ENCODE results near the gene NUP210.

NUP210 gene

GRCh38 chr3:13359916-13360315, 60.2 kb downstream of the NUP210 start:
- TF ChIP-seq GATA3 (IDR thresholded peaks at IDR 0.05; ENCODE audit: low read depth, low read length): no peak
- no peak for TF ChIP-seq GATA2 (IDR thresholded peaks at IDR 0.05; ENCODE audit: low read depth, low read length)

- TF ChIP-seq GATA2 (IDR thresholded peaks at IDR 0.05; ENCODE audit: low read depth, low read length) (no peak), GATA3 (IDR thresholded peaks at IDR 0.05; ENCODE audit: low read depth, low read length) (no peak)
Measured at GRCh38 chr3:13358643-13359042, 61.5 kb downstream of the NUP210 start.

- no peak for TF ChIP-seq GATA3 (IDR thresholded peaks at IDR 0.05; ENCODE audit: low read depth, low read length)
- no peak for TF ChIP-seq GATA2 (IDR thresholded peaks at IDR 0.05; ENCODE audit: low read depth, low read length)
Measured at GRCh38 chr3:13358051-13358450, 62.1 kb downstream of the NUP210 start.

GRCh38 chr3:13357074-13357473, 63.0 kb downstream of the NUP210 start:
- TF ChIP-seq GATA2 (IDR thresholded peaks at IDR 0.05; ENCODE audit: low read depth, low read length) (no peak), GATA3 (IDR thresholded peaks at IDR 0.05; ENCODE audit: low read depth, low read length) (no peak)

- TF ChIP-seq GATA2 (IDR thresholded peaks at IDR 0.05; ENCODE audit: low read depth, low read length) (no peak), GATA3 (IDR thresholded peaks at IDR 0.05; ENCODE audit: low read depth, low read length) (no peak)
Measured at GRCh38 chr3:13353936-13354542, 66.1 kb downstream of the NUP210 start.

GRCh38 chr3:13353506-13353905, 66.6 kb downstream of the NUP210 start:
- TF ChIP-seq GATA2 (IDR thresholded peaks at IDR 0.05; ENCODE audit: low read depth, low read length): no peak
- TF ChIP-seq GATA3 (IDR thresholded peaks at IDR 0.05; ENCODE audit: low read depth, low read length): no peak

- TF ChIP-seq GATA3 (IDR thresholded peaks at IDR 0.05; ENCODE audit: low read depth, low read length): no peak
- TF ChIP-seq GATA2 (IDR thresholded peaks at IDR 0.05; ENCODE audit: low read depth, low read length): no peak
Measured at GRCh38 chr3:13352621-13353131, 67.4 kb downstream of the NUP210 start.

GRCh38 chr3:13349823-13350222, 70.3 kb downstream of the NUP210 start:
- TF ChIP-seq GATA2 (IDR thresholded peaks at IDR 0.05; ENCODE audit: low read depth, low read length): no peak
- TF ChIP-seq GATA3 (IDR thresholded peaks at IDR 0.05; ENCODE audit: low read depth, low read length): no peak

GRCh38 chr3:13348661-13349396, 71.3 kb downstream of the NUP210 start:
- TF ChIP-seq GATA3 (IDR thresholded peaks at IDR 0.05; ENCODE audit: low read depth, low read length) (no peak), GATA2 (IDR thresholded peaks at IDR 0.05; ENCODE audit: low read depth, low read length) (no peak)

GRCh38 chr3:13348100-13348499, 72.0 kb downstream of the NUP210 start:
- no peak for TF ChIP-seq GATA2 (IDR thresholded peaks at IDR 0.05; ENCODE audit: low read depth, low read length)
- TF ChIP-seq GATA3 (IDR thresholded peaks at IDR 0.05; ENCODE audit: low read depth, low read length): no peak

- TF ChIP-seq GATA2 (IDR thresholded peaks at IDR 0.05; ENCODE audit: low read depth, low read length) (no peak), GATA3 (IDR thresholded peaks at IDR 0.05; ENCODE audit: low read depth, low read length) (no peak)
Measured at GRCh38 chr3:13347390-13347950, 72.7 kb downstream of the NUP210 start.

- no peak for TF ChIP-seq GATA2 (IDR thresholded peaks at IDR 0.05; ENCODE audit: low read depth, low read length)
- TF ChIP-seq GATA3 (IDR thresholded peaks at IDR 0.05; ENCODE audit: low read depth, low read length): no peak
Measured at GRCh38 chr3:13346481-13347389, 73.4 kb downstream of the NUP210 start.

- no peak for TF ChIP-seq GATA3 (IDR thresholded peaks at IDR 0.05; ENCODE audit: low read depth, low read length)
- no peak for TF ChIP-seq GATA2 (IDR thresholded peaks at IDR 0.05; ENCODE audit: low read depth, low read length)
Measured at GRCh38 chr3:13345772-13346171, 74.3 kb downstream of the NUP210 start.

- TF ChIP-seq GATA2 (IDR thresholded peaks at IDR 0.05; ENCODE audit: low read depth, low read length) (no peak), GATA3 (IDR thresholded peaks at IDR 0.05; ENCODE audit: low read depth, low read length) (no peak)
Measured at GRCh38 chr3:13345284-13345683, 74.8 kb downstream of the NUP210 start.
